Breast epithelium (tissue), 3 donors: ENCODE measurements around the gene CLSTN1.

Experiments used
- POLR2A ChIP-seq: fragments of 450-650 bp; IDR thresholded peaks from one replicate; pipeline ENCODE4 v1.6.1; 2016; ENCODE audit warnings: antibody characterized with exemption, mild to moderate bottlenecking, moderate library complexity
- POLR2AphosphoS5 ChIP-seq, 3 donors: sonication (generic); formaldehyde crosslinking; IDR thresholded peaks; one replicate each; pipeline ENCODE4 v1.6.1; 2017; ENCODE audit warnings: antibody characterized with exemption in 3 of 3
- TF ChIP-seq, protein P1 (sequence below), 3 donors: fragments of 450-650 bp; IDR thresholded peaks; one replicate each; pipeline ENCODE4 v1.5.1; 2016 to 2017; ENCODE audit warnings: antibody characterized with exemption in 3 of 3, mild to moderate bottlenecking in 3 of 3, moderate library complexity in 3 of 3

DNA sequence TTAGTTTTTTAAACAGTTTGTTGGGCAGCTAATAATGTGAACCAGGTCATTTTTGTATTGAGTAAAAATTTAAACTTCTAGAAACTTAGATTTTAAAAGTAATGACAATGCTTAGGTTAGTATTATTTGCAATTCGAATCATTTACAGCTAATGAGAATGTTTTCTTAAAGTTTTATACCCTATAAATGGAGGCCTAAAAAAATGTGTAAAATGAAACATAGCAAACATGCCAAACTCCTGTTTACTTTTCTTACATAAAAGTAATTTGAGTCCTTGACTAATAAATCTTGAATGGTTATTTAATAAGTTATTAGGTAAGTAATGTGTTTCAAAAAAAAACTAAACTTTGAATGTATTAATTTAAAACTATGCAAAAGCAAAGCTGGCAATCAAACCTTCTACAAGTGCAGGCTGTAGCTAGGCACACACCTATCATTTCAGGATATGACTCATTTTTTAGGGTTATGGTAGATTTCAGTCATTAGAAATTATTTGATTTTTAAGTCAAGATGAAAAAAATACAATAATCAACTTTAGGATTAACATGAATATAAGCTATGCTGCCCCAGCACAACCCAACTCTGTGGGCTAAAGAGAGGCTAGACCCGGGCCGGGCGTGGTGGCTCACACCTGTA is 41.5 kb downstream of the CLSTN1 start:
- TF ChIP-seq, protein P1, sequence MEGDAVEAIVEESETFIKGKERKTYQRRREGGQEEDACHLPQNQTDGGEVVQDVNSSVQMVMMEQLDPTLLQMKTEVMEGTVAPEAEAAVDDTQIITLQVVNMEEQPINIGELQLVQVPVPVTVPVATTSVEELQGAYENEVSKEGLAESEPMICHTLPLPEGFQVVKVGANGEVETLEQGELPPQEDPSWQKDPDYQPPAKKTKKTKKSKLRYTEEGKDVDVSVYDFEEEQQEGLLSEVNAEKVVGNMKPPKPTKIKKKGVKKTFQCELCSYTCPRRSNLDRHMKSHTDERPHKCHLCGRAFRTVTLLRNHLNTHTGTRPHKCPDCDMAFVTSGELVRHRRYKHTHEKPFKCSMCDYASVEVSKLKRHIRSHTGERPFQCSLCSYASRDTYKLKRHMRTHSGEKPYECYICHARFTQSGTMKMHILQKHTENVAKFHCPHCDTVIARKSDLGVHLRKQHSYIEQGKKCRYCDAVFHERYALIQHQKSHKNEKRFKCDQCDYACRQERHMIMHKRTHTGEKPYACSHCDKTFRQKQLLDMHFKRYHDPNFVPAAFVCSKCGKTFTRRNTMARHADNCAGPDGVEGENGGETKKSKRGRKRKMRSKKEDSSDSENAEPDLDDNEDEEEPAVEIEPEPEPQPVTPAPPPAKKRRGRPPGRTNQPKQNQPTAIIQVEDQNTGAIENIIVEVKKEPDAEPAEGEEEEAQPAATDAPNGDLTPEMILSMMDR (IDR thresholded peaks at IDR 0.05): no peak
- TF ChIP-seq POLR2AphosphoS5 (IDR thresholded peaks at IDR 0.05): no peak
- no peak for TF ChIP-seq POLR2A
